GM23338 (cell line): ENCODE measurements around the gene C14orf119. TPM values are rescaled to one million over a fixed set of nuclear protein-coding genes. Genes with fewer than 3 reads are reported as not detected.

ENCODE experiments used
- ATAC-seq: fragments of 200-7000 bp; cut with Tn5 transposase; 3 replicates; pipeline ENCODE4 v1.9.1; 2020
- DNase-seq: peaks from one replicate; pipeline ENCODE4 v3.0.0-alpha.2; 2015; ENCODE audit warnings: low spot score
- H2AFZ ChIP-seq: fragments of 200-600 bp; sonication (generic); 2 replicates; pipeline ENCODE4 v1.8.0; 2016; ENCODE audit warnings: antibody characterized with exemption, mild to moderate bottlenecking, moderate library complexity
- H3F3A ChIP-seq: fragments of 200-600 bp; sonication (generic); replicated peaks from 2 replicates; pipeline ENCODE4 v1.8.0; 2017; ENCODE audit warnings: antibody characterized with exemption, mixed run types, low read depth
- H3K27ac ChIP-seq: fragments of 200-600 bp; sonication (generic); 2 replicates; pipeline ENCODE4 v1.6.1; 2016; ENCODE audit warnings: low read depth
- H3K27me3 ChIP-seq: fragments of 200-600 bp; sonication (generic); 2 replicates; pipeline ENCODE4 v1.8.0; 2016; ENCODE audit warnings: mild to moderate bottlenecking, mixed run types, moderate library complexity; ENCODE audit not compliant: insufficient read depth
- H3K36me3 ChIP-seq: fragments of 200-600 bp; sonication (generic); 2 replicates; pipeline ENCODE4 v1.8.0; 2016; ENCODE audit warnings: mild to moderate bottlenecking; ENCODE audit not compliant: insufficient read depth
- H3K4me1 ChIP-seq: fragments of 200-600 bp; sonication (generic); 2 replicates; pipeline ENCODE4 v1.8.0; 2016; ENCODE audit warnings: mild to moderate bottlenecking, moderate library complexity; ENCODE audit not compliant: insufficient read depth
- H3K4me2 ChIP-seq: fragments of 200-600 bp; sonication (generic); 2 replicates; pipeline ENCODE4 v1.7.1; 2017; ENCODE audit warnings: mixed run types
- H3K4me3 ChIP-seq: fragments of 200-600 bp; sonication (generic); 2 replicates; pipeline ENCODE4 v1.6.1; 2016; ENCODE audit warnings: mixed run types
- H3K79me2 ChIP-seq: fragments of 200-600 bp; sonication (generic); replicated peaks from 2 replicates; pipeline ENCODE4 v1.8.0; 2017; ENCODE audit warnings: mild to moderate bottlenecking; ENCODE audit not compliant: insufficient read depth
- H3K9me2 ChIP-seq: fragments of 200-600 bp; sonication (generic); 2 replicates; pipeline ENCODE4 v1.8.0; 2017; ENCODE audit not compliant: insufficient read depth
- H4K20me1 ChIP-seq: fragments of 200-600 bp; sonication (generic); replicated peaks from 2 replicates; pipeline ENCODE4 v1.8.0; 2017; ENCODE audit warnings: mild to moderate bottlenecking; ENCODE audit not compliant: insufficient read depth
- H3K27ac Mint-ChIP-seq: 2 replicates; pipeline ENCODE4 v1.8.0; 2020; ENCODE audit warnings: inconsistent platforms, mild to moderate bottlenecking, moderate library complexity, mixed read lengths
- H3K27me3 Mint-ChIP-seq: 3 replicates; pipeline ENCODE4 v1.8.0; 2022; ENCODE audit warnings: low read depth, mild to moderate bottlenecking, moderate library complexity, mixed read lengths, inconsistent platforms; ENCODE audit not compliant: insufficient read depth, poor library complexity
- H3K36me3 Mint-ChIP-seq: 3 replicates; pipeline ENCODE4 v1.8.0; 2021; ENCODE audit warnings: low read depth, mild to moderate bottlenecking, inconsistent platforms, moderate library complexity, mixed read lengths
- H3K4me1 Mint-ChIP-seq: 3 replicates; pipeline ENCODE4 v1.8.0; 2020; ENCODE audit warnings: mild to moderate bottlenecking, inconsistent platforms, mixed read lengths
- H3K4me3 Mint-ChIP-seq: 3 replicates; pipeline ENCODE4 v1.8.0; 2021; ENCODE audit warnings: moderate library complexity, mild to moderate bottlenecking, inconsistent platforms, mixed read lengths
- H3K9me3 Mint-ChIP-seq: 3 replicates; pipeline ENCODE4 v1.8.0; 2020; ENCODE audit warnings: moderate library complexity, mild to moderate bottlenecking, inconsistent platforms, mixed read lengths
- ETS1 ChIP-seq: IDR thresholded peaks from 2 replicates; pipeline ENCODE4 v1.6.1; 2016; ENCODE audit warnings: antibody characterized with exemption
- EZH2 ChIP-seq: fragments of 200-600 bp; sonication (generic); IDR thresholded peaks from one replicate; pipeline ENCODE4 v1.8.0; 2017; ENCODE audit warnings: antibody characterized with exemption, mild to moderate bottlenecking, low read depth; ENCODE audit not compliant: unreplicated experiment
- EZH2phosphoT487 ChIP-seq: fragments of 200-600 bp; sonication (generic); IDR thresholded peaks from one replicate; pipeline ENCODE4 v1.8.1; 2018; ENCODE audit warnings: antibody characterized with exemption; ENCODE audit not compliant: unreplicated experiment
- NANOG ChIP-seq: IDR thresholded peaks from 2 replicates; pipeline ENCODE4 v1.6.1; 2016; ENCODE audit warnings: antibody characterized with exemption, borderline replicate concordance
- REST ChIP-seq: IDR thresholded peaks from one replicate; pipeline ENCODE4 v1.6.1; 2018; ENCODE audit warnings: antibody characterized with exemption; ENCODE audit not compliant: unreplicated experiment
- ZNF331 ChIP-seq: fragments of 250-450 bp; sonication (Bioruptor Pico); IDR thresholded peaks from 2 replicates; pipeline ENCODE4 v1.5.0; 2020; ENCODE audit warnings: low read depth, mild to moderate bottlenecking, moderate library complexity
- polyA plus RNA-seq: library from polyadenylated mRNA; unstranded; fragments of >200 nt; fragmentation: Nextera tagmentation; extraction: Ambion mirVana; gene quantifications from 2 replicates; pipeline ENCODE4 v1.2.1, GENCODE V29; 2016
- total RNA-seq: library from RNA; depleted of rRNA; stranded (reverse); fragments of >200 nt; shearing (Covaris generic); gene quantifications from 2 replicates; pipeline ENCODE4 v1.2.3, GENCODE V29; 2014
- TF ChIP-seq, protein P1 (sequence below), 2 experiments: fragments of 200-600 bp in 1 of 2; sonication (generic) in 1 of 2; conservative IDR thresholded peaks; 2 replicates each; pipeline versions ENCODE4 v1.5.1 to v1.6.1; 2016 to 2017; ENCODE audit warnings: antibody characterized with exemption in 2 of 2, low read depth in 2 of 2, mild to moderate bottlenecking in 2 of 2, moderate library complexity in 1 of 2

C14orf119 gene
- total and polyA plus RNA-seq, 2 experiments from 2014 or later, result 49.4 to 118 TPM

DNA sequence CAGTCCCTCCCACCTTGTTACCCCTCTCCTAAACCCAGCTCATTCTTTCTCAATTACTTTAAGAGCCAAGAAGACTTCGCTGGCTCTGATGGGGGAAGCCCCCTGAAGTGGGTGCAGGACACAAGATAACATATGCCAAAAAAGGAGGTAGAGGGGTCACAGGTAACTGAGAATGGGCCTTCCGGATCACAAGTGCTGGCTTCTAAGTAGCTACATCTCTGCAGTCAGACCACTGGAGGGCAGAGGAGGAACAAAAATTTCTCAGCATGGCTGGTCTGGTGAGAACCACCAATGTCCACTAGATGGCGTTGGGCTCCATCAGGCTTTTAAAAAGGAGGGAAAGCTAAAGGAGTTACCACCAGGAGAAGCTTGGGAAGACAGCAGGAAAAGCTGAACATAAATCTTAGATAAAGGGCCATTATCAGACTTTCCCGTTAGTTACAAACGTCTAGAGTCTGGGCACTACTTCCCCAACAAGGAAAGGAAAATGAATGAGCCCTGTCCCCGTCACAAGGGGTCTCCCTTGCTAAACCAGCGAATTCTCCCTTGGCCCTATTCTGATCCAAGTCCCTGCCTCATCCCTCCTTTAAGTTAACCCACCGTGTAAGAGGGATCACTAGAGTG is 26.4 kb upstream of the C14orf119 start (continued):
- TF ChIP-seq REST (no peak), NANOG (no peak; the same call in 1 of the 2 replicates), ZNF331 (no peak), EZH2 (no peak)

GRCh38 chr14:23069413-23069806 is 25.9 kb upstream of the C14orf119 start:
- DNase-seq, result no peak
- peaks cover 47% of the 10 kb centered on the region for H3K36me3 ChIP-seq
- no peak for ATAC-seq
- Mint-ChIP-seq H3K27me3 (peaks cover 12% of the 10 kb centered on the region), H3K9me3 (no peaks in the 10 kb centered on the region), H3K36me3 (peaks cover 83% of the 10 kb centered on the region), H3K4me3 (peak overlapping the region; percentile 91), H3K4me1 (peaks cover 45% of the 10 kb centered on the region), H3K27ac (peak overlapping the region; percentile 32; the same call in 1 of the 2 replicates)
- no peaks in the 10 kb centered on the region for H3K27me3 ChIP-seq
- TF ChIP-seq NANOG, result no peak
- no peak for TF ChIP-seq ETS1
- TF ChIP-seq EZH2phosphoT487, result no peak
- TF ChIP-seq ZNF331, result no peak
- TF ChIP-seq, protein P1, sequence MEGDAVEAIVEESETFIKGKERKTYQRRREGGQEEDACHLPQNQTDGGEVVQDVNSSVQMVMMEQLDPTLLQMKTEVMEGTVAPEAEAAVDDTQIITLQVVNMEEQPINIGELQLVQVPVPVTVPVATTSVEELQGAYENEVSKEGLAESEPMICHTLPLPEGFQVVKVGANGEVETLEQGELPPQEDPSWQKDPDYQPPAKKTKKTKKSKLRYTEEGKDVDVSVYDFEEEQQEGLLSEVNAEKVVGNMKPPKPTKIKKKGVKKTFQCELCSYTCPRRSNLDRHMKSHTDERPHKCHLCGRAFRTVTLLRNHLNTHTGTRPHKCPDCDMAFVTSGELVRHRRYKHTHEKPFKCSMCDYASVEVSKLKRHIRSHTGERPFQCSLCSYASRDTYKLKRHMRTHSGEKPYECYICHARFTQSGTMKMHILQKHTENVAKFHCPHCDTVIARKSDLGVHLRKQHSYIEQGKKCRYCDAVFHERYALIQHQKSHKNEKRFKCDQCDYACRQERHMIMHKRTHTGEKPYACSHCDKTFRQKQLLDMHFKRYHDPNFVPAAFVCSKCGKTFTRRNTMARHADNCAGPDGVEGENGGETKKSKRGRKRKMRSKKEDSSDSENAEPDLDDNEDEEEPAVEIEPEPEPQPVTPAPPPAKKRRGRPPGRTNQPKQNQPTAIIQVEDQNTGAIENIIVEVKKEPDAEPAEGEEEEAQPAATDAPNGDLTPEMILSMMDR (conservative IDR thresholded peaks at IDR 0.05; ENCODE audit: low read depth in 2 of 2), result no peak
- H3K4me3 ChIP-seq, result peak overlapping the region; percentile 35; the same call in 1 of the 2 replicates
- no peak overlapping the region for H2AFZ ChIP-seq
- peaks cover 32% of the 10 kb centered on the region for H3K4me1 ChIP-seq
- peaks cover 40% of the 10 kb centered on the region for H4K20me1 ChIP-seq
- no peaks in the 10 kb centered on the region for H3K9me2 ChIP-seq
- peak overlapping the region; percentile 68; the same call in 1 of the 2 replicates for H3K4me2 ChIP-seq
- H3F3A ChIP-seq, result peaks cover 47% of the 10 kb centered on the region
- peak overlapping the region; percentile 81 for H3K27ac ChIP-seq
- peaks cover 69% of the 10 kb centered on the region for H3K79me2 ChIP-seq
